SH-SY5Y (cell line): Measurements from ENCODE around the gene STK35.

Experiments
- GATA2 ChIP-seq: IDR thresholded peaks from 2 replicates; pipeline ENCODE4 v1.6.1; 2011; ENCODE audit warnings: mild to moderate bottlenecking, low read depth, low read length
- GATA3 ChIP-seq: IDR thresholded peaks from 2 replicates; pipeline ENCODE4 v1.6.1; 2011; ENCODE audit warnings: low read depth, mild to moderate bottlenecking, low read length, moderate library complexity

GRCh38 chr20:2093883-2094282 lies 7.7 kb upstream of the STK35 start:
- TF ChIP-seq GATA2: no peak
- TF ChIP-seq GATA3: no peak
